Measurements from ENCODE around the gene HOXD9.

The HOXD9 gene

DNA sequence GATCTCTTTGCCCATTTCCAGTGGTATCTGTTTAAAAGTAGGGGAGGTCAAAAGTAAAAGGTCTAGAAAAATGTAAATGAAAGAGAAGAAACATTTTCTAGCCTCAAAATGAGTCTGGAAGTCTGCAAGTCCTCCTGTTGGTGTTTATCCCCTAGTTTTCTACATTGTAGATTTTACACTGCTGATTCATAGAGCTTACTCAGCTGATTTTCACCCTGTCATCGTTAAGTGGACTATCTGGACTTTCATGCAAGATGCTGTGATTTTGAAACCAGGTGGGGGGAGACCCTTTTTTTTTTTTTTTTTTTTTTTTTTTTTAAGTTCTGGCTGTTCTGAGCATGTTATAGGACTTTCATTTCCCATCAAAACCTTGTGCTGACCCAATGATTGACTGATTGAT, 44.9 kb downstream of the HOXD9 start:
- Histone ChIP-seq H3K9ac (ENCODE audit: low read depth, low read length) (no peak overlapping the region), H3K4me1 (ENCODE audit: insufficient read depth, low read length) (no peaks in the 10 kb centered on the region), H3K36me3 (ENCODE audit: insufficient read depth, low read length) (no peaks in the 10 kb centered on the region), H3K9me3 (ENCODE audit: control insufficient read depth, insufficient read depth, low read length) (no peaks in the 10 kb centered on the region)

DNA sequence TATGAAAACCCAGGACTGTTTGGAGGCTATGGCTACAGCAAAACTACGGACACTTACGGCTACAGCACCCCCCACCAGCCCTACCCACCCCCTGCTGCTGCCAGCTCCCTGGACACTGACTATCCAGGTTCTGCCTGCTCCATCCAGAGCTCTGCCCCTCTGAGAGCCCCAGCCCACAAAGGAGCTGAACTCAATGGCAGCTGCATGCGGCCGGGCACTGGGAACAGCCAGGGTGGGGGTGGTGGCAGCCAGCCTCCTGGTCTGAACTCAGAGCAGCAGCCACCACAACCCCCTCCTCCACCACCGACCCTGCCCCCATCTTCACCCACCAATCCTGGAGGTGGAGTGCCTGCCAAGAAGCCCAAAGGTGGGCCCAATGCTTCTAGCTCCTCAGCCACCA, 46.7 kb downstream of the HOXD9 start:
- Histone ChIP-seq H3K4me1 (ENCODE audit: insufficient read depth, low read length) (no peaks in the 10 kb centered on the region), H3K9me3 (ENCODE audit: control insufficient read depth, insufficient read depth, low read length) (no peaks in the 10 kb centered on the region), H3K36me3 (ENCODE audit: insufficient read depth, low read length) (no peaks in the 10 kb centered on the region), H3K9ac (ENCODE audit: low read depth, low read length) (no peak overlapping the region)

DNA sequence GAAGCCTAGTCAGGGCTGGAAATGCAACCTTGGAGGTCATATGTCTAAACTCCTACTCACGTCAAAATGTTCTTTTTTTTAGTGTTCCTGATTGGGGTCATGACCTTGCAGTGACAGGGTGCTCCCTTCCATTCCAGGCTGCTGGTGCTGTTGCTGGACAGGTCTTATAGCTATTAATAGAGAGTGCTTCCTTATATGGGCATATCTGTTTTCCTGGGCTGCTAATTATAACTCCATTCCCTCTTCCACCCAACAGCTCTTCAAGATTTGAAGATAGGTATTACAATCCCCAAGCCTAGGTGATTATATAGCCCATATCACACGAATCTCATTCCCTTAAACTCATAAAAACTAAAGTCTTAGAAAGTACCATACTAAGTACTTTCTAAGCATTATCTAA, 47.2 kb downstream of the HOXD9 start:
- H3K4me1 ChIP-seq (ENCODE audit: insufficient read depth, low read length): no peaks in the 10 kb centered on the region
- no peaks in the 10 kb centered on the region for H3K36me3 ChIP-seq (ENCODE audit: insufficient read depth, low read length)

DNA sequence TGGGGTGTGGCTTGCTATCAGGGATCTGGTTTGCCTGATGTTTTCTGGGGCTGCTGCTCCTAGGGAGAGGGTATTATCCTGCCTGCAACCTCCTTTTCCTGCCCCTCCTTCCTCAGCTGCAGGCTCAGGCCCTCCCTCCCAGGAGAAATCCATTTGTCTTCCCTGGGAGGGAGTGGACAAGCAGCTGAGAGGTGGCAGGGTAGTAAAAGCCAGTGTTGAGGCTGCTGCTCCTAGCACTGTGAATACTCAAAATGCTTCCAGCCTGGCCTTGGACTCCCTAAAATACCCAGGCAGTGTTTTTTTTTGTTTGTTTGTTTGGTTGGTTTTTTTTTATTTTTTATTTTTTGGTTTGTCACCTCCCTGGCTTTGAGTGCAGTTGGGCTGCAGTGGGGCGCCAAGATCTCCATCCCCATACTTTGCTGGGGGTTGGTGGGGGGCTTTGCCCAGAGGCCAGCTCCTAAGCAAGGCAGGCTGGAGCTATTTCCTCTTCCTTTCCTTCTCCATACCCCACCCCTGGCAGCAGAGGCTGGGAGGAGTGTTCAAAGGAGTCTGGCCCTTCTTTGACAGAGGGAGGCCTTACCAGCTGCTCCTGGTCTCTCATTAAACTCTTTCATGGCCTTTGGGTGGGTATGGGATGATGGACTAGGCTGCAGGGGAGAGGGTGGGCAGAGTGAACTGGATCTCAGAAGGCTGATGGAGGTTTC, 48.2 kb downstream of the HOXD9 start:
- Histone ChIP-seq H3K36me3 (ENCODE audit: insufficient read depth, low read length) (no peaks in the 10 kb centered on the region), H3K9ac (ENCODE audit: low read depth, low read length) (no peak overlapping the region), H3K9me3 (ENCODE audit: control insufficient read depth, insufficient read depth, low read length) (no peaks in the 10 kb centered on the region), H3K4me1 (ENCODE audit: insufficient read depth, low read length) (no peaks in the 10 kb centered on the region)

More for the DNA sequence above, 47.2 kb downstream of the HOXD9 start:
- H3K9me3 ChIP-seq (ENCODE audit: control insufficient read depth, insufficient read depth, low read length): no peaks in the 10 kb centered on the region
- no peak overlapping the region for H3K9ac ChIP-seq (ENCODE audit: low read depth, low read length)

DNA sequence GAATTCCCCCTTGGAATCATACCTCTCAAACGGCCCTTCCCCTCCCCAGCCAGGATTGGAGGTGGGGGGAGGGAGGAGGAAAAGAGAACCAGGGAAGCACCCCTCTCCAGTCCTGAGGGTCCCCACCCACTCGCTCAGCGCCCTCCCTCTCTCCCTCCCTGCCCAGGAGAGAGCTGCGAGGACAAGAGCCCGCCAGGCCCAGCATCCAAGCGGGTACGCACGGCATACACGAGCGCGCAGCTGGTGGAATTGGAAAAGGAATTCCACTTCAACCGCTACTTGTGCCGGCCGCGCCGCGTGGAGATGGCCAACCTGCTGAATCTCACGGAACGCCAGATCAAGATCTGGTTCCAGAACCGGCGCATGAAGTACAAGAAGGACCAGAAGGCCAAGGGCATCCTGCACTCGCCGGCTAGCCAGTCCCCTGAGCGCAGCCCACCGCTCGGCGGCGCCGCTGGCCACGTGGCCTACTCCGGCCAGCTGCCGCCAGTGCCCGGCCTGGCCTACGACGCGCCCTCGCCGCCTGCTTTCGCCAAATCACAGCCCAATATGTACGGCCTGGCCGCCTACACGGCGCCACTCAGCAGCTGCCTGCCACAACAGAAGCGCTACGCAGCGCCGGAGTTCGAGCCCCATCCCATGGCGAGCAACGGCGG, 49.0 kb downstream of the HOXD9 start:
- Histone ChIP-seq H3K9me3 (ENCODE audit: control insufficient read depth, insufficient read depth, low read length) (no peaks in the 10 kb centered on the region), H3K9ac (ENCODE audit: low read depth, low read length) (peak overlapping the region; percentile 39; the same call in 1 of the 2 replicates)

DNA sequence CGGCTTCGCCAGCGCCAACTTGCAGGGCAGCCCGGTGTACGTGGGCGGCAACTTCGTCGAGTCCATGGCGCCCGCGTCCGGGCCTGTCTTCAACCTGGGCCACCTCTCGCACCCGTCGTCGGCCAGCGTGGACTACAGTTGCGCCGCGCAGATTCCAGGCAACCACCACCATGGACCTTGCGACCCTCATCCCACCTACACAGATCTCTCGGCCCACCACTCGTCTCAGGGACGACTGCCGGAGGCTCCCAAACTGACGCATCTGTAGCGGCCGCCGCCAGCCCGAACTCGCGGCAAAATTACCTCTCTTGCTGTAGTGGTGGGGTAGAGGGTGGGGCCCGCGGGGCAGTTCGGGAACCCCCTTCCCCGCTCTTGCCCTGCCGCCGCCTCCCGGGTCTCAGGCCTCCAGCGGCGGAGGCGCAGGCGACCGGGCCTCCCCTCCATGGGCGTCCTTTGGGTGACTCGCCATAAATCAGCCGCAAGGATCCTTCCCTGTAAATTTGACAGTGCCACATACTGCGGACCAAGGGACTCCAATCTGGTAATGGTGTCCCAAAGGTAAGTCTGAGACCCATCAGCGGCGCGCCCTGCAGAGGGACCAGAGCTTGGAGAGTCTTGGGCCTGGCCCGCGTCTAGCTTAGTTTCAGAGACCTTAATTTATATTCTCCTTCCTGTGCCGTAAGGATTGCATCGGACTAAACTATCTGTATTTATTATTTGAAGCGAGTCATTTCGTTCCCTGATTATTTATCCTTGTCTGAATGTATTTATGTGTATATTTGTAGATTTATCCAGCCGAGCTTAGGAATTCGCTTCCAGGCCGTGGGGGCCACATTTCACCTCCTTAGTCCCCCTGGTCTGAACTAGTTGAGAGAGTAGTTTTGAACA, 49.7 kb downstream of the HOXD9 start:
- Histone ChIP-seq H3K4me1 (ENCODE audit: insufficient read depth, low read length) (no peaks in the 10 kb centered on the region), H3K9me3 (ENCODE audit: control insufficient read depth, insufficient read depth, low read length) (no peaks in the 10 kb centered on the region), H3K36me3 (ENCODE audit: insufficient read depth, low read length) (no peaks in the 10 kb centered on the region), H3K9ac (ENCODE audit: low read depth, low read length) (peak overlapping the region; percentile 39; the same call in 1 of the 2 replicates)

More for the DNA sequence above, 49.0 kb downstream of the HOXD9 start:
- no peaks in the 10 kb centered on the region for H3K4me1 ChIP-seq (ENCODE audit: insufficient read depth, low read length)
- H3K36me3 ChIP-seq (ENCODE audit: insufficient read depth, low read length): no peaks in the 10 kb centered on the region

DNA sequence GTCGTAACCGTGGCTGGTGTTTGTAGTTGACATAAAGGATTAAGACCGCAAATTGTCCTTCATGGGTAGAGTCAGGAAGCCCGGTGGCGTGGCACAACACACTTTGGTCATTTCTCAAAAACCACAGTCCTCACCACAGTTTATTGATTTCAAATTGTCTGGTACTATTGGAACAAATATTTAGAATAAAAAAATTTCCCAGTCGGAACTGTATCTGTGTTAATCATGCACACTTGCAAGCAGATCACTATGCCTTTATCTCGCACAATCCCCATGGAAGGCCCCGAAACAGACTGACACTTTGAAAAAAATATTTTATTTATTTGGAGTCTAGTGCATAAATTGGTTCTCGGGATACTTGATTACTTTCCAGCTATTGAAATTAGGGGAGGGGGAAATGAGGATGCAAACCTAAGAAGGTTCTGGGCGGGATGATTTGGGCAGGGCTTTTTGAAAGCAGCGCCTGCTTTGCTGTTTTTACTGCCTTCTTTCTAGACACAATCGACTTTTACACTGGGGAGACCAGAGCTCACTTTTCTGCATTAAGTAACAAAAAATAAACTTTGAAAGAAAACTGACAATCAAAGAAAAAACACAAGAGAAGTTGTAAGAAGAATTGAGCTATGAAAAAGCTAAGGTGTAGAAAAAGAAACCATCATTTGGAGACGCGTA, 50.5 kb downstream of the HOXD9 start:
- no peak overlapping the region for H3K9ac ChIP-seq (ENCODE audit: low read depth, low read length)
- H3K4me1 ChIP-seq (ENCODE audit: insufficient read depth, low read length): no peaks in the 10 kb centered on the region
- no peaks in the 10 kb centered on the region for H3K36me3 ChIP-seq (ENCODE audit: insufficient read depth, low read length)
- H3K9me3 ChIP-seq (ENCODE audit: control insufficient read depth, insufficient read depth, low read length): no peaks in the 10 kb centered on the region

DNA sequence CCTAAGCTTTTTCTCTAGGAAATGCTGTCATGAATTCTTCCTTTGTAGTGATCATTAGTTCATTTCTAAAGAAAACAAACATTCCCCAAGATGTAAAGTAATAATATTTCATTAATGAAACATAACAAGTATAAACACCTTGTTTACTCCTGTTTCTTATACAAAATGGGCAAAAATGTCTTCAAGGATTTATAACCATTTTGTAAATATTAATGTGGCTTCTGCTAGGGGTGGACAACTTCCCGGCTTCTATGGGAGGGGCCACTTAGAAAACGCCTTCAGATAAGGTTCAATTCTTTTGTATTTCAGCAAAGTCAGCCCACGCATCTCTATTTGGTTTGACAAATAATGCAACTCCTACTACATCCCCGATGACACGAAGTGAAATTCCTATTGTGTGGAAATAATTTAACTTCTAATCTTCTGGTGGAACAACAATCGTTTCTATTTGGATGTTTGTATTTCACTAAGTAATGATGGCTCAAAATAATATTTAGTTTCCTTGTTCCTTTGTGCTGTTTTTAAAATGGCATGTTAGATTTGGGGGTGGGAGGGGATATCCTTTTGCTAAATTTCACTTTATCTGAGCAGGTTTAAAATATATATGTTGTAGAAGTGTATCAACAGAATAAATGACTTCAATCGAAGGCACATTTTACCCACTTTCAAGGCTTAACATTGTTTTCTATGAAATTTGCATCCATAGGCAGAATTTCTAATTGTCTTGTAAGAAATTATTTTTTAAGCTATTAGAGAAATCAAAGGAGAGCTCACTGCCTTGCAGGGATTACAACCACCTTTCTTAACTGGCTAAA, 51.3 kb downstream of the HOXD9 start:
- no peaks in the 10 kb centered on the region for H3K9me3 ChIP-seq (ENCODE audit: control insufficient read depth, insufficient read depth, low read length)
- no peaks in the 10 kb centered on the region for H3K4me1 ChIP-seq (ENCODE audit: insufficient read depth, low read length)
- H3K9ac ChIP-seq (ENCODE audit: low read depth, low read length): no peak overlapping the region
- no peaks in the 10 kb centered on the region for H3K36me3 ChIP-seq (ENCODE audit: insufficient read depth, low read length)

DNA sequence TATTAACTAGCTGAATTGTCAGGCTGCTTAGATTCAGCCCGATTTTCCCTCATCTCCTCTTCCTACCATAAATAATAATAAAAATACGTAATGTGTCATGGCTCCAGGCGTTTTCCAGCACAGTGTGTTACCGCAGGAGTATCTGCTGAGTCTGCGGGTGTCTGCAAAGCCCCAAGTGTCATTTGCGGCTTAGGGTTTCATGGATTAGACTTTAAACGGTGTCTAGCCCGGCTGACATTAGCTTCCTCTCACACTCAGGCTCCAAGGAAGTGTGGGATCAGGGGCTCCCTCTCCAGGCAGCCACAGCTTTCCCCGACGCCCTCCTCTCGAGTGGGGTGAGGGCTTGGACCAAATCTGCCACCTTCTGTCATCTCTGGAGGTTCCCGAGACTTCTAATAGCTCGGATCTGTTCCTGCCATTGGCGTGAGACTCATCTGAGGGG, 51.9 kb downstream of the HOXD9 start:
- no peaks in the 10 kb centered on the region for H3K4me1 ChIP-seq (ENCODE audit: insufficient read depth, low read length)
- no peaks in the 10 kb centered on the region for H3K36me3 ChIP-seq (ENCODE audit: insufficient read depth, low read length)
- H3K9me3 ChIP-seq (ENCODE audit: control insufficient read depth, insufficient read depth, low read length): no peaks in the 10 kb centered on the region
- H3K9ac ChIP-seq (ENCODE audit: low read depth, low read length): no peak overlapping the region
